GM18508 (cell line): ENCODE data around the gene CNEP1R1.
"Not testable (repeated sequence)": the region's sequence is repeated elsewhere in the genome, so short reads cannot be mapped to it uniquely, and the experiment has no call there.

ENCODE experiments used
- ATAC-seq: cut with Tn5 transposase; IDR thresholded peaks from one replicate; pipeline ENCODE4 v1.9.1; 2021; ENCODE audit warnings: moderate number of reproducible peaks; ENCODE audit not compliant: insufficient read depth, unreplicated experiment

The CNEP1R1 gene

GRCh38 chr16:50024684-50025536 is at the start of gene CNEP1R1:
TSS of gene CNEP1R1 (plus strand) at chr16:50025225. CDS start at chr16:50025316, 91 bp downstream.
- ATAC-seq = peak; percentile 90

DNA sequence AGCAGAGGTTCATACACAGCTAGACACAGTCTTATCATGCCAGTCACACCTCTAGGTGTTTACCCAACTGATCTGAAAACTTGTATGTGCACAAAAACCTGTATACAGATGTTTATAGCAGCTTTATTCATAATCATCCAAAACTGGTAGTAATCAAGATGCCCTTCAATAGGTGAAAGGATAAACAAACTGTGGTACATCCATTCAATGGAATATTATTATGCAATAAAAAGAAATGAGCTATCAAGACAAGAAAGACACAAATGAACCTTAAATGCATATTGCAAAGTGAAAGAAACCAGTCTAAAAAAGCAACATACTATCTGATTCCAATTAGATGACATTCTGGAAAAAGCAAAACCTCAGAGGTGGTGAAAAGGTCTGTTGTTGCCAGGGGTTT is 47.6 kb upstream of the CNEP1R1 start:
- ATAC-seq = no peak

GRCh38 chr16:49978569-49979326 is 46.3 kb upstream of the CNEP1R1 start:
- ATAC-seq = no peak

- ATAC-seq = no peak
Observed at GRCh38 chr16:49980166-49980565, 44.9 kb upstream of the CNEP1R1 start.

DNA sequence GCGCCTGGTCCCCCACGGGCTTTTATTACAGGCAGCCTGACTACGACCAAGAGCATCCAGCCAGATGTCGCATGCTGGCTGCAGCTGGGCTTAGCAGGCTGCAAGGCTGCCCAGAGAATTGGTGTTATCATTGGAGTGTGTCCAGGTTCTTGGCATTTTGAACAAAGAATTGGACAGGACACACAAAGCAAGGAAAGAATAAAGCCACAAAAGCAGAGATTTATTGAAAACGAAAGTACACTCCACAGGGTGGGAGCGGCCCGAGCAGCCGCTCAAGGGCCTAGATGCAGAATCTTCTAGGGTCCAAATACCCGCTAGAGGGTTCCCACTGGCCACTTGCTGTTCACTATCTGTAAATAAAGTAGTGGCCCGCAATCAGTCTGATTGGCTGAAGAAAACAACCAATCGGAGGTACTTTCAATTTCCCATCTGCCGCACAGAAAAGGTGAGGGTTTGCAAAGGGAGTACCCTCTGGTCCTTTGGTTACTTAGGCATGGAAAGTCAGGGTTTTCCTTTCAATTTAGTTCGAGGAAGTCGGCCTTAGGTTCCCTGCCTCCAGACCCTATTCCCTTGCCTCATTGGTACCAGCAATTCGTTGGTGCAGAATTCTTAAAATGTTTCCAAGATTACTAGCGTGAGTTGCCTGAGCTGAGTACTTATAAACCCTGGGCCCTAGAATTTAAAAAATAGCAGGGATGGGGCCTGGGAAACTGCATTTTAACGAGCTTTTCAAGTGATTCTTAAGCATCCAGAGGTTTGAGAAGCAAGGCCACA is 38.5 kb upstream of the CNEP1R1 start:
- no peak for ATAC-seq

GRCh38 chr16:49987381-49987780 is 37.6 kb upstream of the CNEP1R1 start:
- ATAC-seq = no peak

GRCh38 chr16:49992825-49993224 is 32.2 kb upstream of the CNEP1R1 start:
- no peak for ATAC-seq

DNA sequence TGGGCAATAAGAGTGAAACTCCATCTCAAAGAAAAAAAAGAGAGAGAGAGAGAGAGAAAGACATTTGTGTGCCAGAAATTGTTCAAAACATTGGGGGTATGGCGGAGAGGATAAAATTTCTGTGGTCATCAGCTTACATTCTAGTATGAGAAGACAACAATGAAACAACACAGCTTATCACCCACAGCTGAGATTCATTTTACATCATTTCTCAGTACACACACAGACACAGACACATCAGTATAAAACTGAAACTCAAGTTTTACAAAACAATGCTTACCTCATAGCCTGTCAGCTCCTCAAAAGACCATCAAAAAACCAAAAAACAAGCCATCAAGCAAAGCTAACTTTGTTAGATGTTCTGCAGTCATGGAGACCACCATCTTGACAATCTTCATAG is 31.4 kb upstream of the CNEP1R1 start:
- ATAC-seq = no peak

- ATAC-seq = no peak
Observed at GRCh38 chr16:49994006-49994405, 31.0 kb upstream of the CNEP1R1 start.

DNA sequence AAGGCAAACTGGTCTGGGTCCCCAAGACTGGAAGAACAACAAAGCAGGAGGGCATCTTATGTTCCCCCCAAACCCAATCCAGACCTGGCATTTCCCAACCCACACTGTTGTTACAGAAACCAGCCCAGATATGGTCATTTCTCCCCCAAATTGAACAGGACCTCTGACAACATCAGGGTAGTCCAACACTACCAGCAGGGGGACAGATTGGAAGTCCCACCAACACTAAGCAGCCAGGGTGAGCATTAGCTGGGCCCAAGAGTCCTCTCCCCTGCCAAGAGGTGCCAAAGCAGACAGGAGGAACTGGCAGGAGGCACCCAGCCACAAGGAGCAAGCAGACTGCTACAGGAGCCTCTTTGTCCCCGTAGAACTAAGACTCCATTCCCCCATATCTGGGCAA is 29.3 kb upstream of the CNEP1R1 start:
- ATAC-seq = no peak

DNA sequence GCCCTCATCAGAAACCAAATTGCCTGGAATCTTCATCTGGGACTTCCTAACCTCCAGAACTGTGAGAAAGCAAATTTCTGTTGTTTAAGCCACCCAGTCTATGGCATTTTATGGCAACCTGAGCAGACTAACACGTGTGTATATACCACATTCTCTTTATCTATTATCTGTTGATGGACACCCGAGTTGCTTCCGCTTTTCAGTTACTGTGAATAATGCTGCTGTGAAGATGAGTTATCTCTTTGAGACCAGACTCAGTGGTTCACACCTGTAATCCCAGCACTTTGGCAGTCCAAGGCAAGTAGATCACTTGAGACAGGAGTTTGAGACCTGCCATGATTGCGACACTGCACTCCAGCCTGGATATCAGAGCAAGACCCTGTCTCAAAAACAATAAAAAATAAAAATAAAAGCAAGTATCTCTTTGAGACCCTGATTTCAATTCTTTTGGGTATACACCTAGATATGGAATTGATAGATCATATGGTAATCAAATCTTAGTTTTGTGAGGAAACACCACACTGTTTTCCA is 27.2 kb upstream of the CNEP1R1 start:
- no peak for ATAC-seq

DNA sequence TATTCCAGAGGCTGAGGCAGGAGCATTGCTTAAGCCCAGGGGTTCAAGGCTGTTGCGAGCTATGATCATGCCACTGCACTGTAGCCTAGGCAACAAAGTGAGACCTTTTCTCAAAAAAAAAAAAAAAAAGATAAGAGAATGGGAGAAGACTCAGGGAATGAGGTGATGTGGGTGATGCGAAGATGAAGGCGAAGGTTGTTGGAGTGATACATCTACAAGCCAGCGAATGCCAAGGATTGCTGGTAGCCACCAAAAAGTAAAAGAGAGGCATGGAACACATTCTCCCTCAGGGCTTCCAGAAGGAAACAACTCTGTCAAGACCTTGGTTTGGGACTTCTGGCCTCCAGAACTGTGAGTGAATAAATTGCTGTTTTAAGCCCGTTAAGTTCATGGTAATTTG is 26.0 kb upstream of the CNEP1R1 start:
- no peak for ATAC-seq

- no peak for ATAC-seq
Observed at GRCh38 chr16:50001144-50001543, 23.9 kb upstream of the CNEP1R1 start.

- no peak for ATAC-seq
Observed at GRCh38 chr16:50002190-50002589, 22.8 kb upstream of the CNEP1R1 start.

GRCh38 chr16:50004239-50004638 is 20.8 kb upstream of the CNEP1R1 start:
- no peak for ATAC-seq

- ATAC-seq = no peak
Observed at GRCh38 chr16:50006964-50007363, 18.1 kb upstream of the CNEP1R1 start.

DNA sequence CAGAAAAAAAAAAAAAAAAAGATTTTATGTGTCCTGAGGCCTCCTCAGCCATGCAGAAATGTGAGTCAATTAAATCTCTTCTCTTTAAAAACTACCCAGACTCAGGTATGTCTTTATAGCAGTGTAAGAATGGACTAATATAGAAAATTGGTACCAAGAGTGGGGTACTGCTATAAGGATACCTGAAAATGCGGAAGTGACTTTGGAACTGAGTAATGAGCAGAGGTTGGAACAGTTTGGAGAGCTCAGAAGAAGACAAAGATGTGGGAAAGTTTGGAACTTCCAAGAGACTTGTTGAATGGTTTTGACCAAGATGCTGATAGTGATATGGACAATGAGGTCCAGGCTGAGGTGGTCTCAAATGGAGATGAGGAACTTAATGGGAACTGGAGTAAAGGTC is 17.3 kb upstream of the CNEP1R1 start:
- ATAC-seq = no peak

DNA sequence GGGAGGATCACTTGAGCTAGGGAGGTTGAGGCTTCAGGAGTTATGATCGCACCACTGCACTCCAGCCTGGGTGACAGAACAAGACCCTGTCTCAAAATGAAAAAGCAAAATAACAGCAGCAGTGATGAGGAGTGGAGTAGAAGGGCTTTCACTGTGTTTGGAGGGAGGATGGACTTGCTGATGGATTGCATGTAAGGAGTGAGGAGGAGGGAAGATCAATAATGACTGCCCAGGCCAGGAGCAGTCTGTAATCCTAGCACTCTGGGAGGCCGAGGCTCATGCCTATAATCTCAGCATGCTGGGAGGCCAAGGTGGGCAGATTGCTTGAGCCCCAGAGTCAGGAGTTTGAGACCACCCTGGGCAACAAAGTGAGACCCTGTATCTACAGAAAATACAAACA is 14.8 kb upstream of the CNEP1R1 start:
- ATAC-seq = no peak

GRCh38 chr16:50011707-50012106 is 13.3 kb upstream of the CNEP1R1 start:
- ATAC-seq = no peak

GRCh38 chr16:50012182-50012581 is 12.8 kb upstream of the CNEP1R1 start:
- ATAC-seq = no peak

GRCh38 chr16:50014211-50014610 is 10.8 kb upstream of the CNEP1R1 start:
- not testable (repeated sequence) for ATAC-seq
